H1 (cell line): ENCODE data around the gene NCK1. TPM values are rescaled to one million over a fixed set of nuclear protein-coding genes. Genes with fewer than 3 reads are reported as not detected.

Experiments
- CTCF ChIA-PET: fragments of 300-600 bp; sonication (Branson Sonifier 250); formaldehyde crosslinking; loops from one replicate; lab custom pipeline; 2021; ENCODE audit not compliant: partially characterized antibody; lab: Charles Lee
- POLR2A ChIA-PET: fragments of 300-600 bp; sonication (Branson Sonifier 250); formaldehyde crosslinking; loops from one replicate; lab custom pipeline; 2021; ENCODE audit warnings: inconsistent platforms; ENCODE audit not compliant: partially characterized antibody; lab: Charles Lee
- DNase-seq, 2 experiments: peaks; one replicate each; pipeline versions ENCODE4 v3.0.0 to v3.0.0-alpha.2; 2010 to 2022; ENCODE audit warnings: low spot score in 2 of 2, low read depth in 1 of 2, mixed read lengths in 1 of 2
- FAIRE-seq: peaks from 2 replicates; lab custom pipeline; 2011; peaks lifted over from hg19 to GRCh38; lab: Jason Lieb, UNC
- H2AFZ ChIP-seq: 2 replicates; pipeline ENCODE4 v1.8.1; 2012; ENCODE audit warnings: low read length, inconsistent platforms
- H2AK5ac ChIP-seq: 2 replicates; pipeline ENCODE4 v1.6.1; 2013; ENCODE audit warnings: low read depth, low read length
- H2BK120ac ChIP-seq: replicated peaks from 2 replicates; pipeline ENCODE3; 2013; ENCODE audit warnings: low read depth, low read length, inconsistent platforms
- H2BK12ac ChIP-seq: 2 replicates; pipeline ENCODE4 v1.6.1; 2013; ENCODE audit warnings: low read depth, low read length
- H2BK15ac ChIP-seq: 2 replicates; pipeline ENCODE4 v1.6.1; 2013; ENCODE audit warnings: low read length
- H2BK20ac ChIP-seq: 2 replicates; pipeline ENCODE4 v1.6.1; 2013; ENCODE audit warnings: low read length
- H2BK5ac ChIP-seq: 2 replicates; pipeline ENCODE4 v1.6.1; 2013; ENCODE audit warnings: low read depth, low read length
- H3K14ac ChIP-seq: 2 replicates; pipeline ENCODE4 v1.6.1; 2013; ENCODE audit warnings: inconsistent platforms; ENCODE audit not compliant: insufficient read length
- H3K18ac ChIP-seq: 2 replicates; pipeline ENCODE4 v1.6.1; 2013; ENCODE audit warnings: low read length; ENCODE audit errors: extremely low read depth
- H3K23ac ChIP-seq: 2 replicates; pipeline ENCODE4 v1.6.1; 2013; ENCODE audit warnings: inconsistent platforms; ENCODE audit not compliant: insufficient read length
- H3K23me2 ChIP-seq: 2 replicates; pipeline ENCODE4 v1.6.1; 2013; ENCODE audit warnings: low read depth, low read length
- H3K27ac ChIP-seq: 2 replicates; pipeline ENCODE4 v1.6.1; 2011; ENCODE audit warnings: low read depth, low read length, inconsistent platforms
- H3K27me3 ChIP-seq, 4 experiments: replicated peaks in 1 of 4; 1 replicate in 1 of 4; 2 replicates in 3 of 4; pipeline versions ENCODE4 v1.6.1 to v1.8.1; 2011 to 2013; ENCODE audit warnings: low read length in 3 of 4, mild to moderate bottlenecking in 3 of 4, inconsistent platforms in 2 of 4, mixed read lengths in 2 of 4, moderate library complexity in 1 of 4; ENCODE audit not compliant: control insufficient read depth in 3 of 4, insufficient read depth in 3 of 4; ENCODE audit errors: extremely low read depth in 1 of 4
- H3K36me3 ChIP-seq, 4 experiments: 2 replicates each; pipeline versions ENCODE4 v1.6.1 to v1.8.1; 2011 to 2013; ENCODE audit warnings: mild to moderate bottlenecking in 4 of 4, low read length in 3 of 4, moderate library complexity in 2 of 4, control low read depth in 1 of 4, inconsistent platforms in 1 of 4; ENCODE audit not compliant: insufficient read depth in 4 of 4, control insufficient read depth in 2 of 4
- H3K4ac ChIP-seq: replicated peaks from 2 replicates; pipeline ENCODE3; 2013; ENCODE audit warnings: low read length, low read depth, mixed read lengths, inconsistent platforms; ENCODE audit not compliant: insufficient read length
- H3K4me1 ChIP-seq, 4 experiments: replicated peaks in 1 of 4; 1 replicate in 1 of 4; 2 replicates in 3 of 4; pipeline versions ENCODE4 v1.6.1 to v1.8.1; 2011 to 2013; ENCODE audit warnings: low read length in 3 of 4, inconsistent platforms in 2 of 4, mixed read lengths in 1 of 4; ENCODE audit not compliant: insufficient read depth in 4 of 4, control insufficient read depth in 3 of 4
- H3K4me2 ChIP-seq, 2 experiments: 2 replicates each; pipeline versions ENCODE4 v1.6.1 to v1.8.1; 2011 to 2013; ENCODE audit warnings: low read depth in 2 of 2, low read length in 2 of 2, control low read depth in 1 of 2, inconsistent platforms in 1 of 2, mild to moderate bottlenecking in 1 of 2; ENCODE audit not compliant: insufficient read depth in 1 of 2
- H3K4me3 ChIP-seq, 4 experiments: fragments of 200-600, 300-600 bp in 1 of 4; sonication (generic), shearing (Covaris generic), sonication (Bioruptor Twin) in 1 of 4; 2 replicates each; pipeline versions ENCODE4 v1.5.1 to v1.8.1; 2011 to 2016; ENCODE audit warnings: low read length in 4 of 4, low read depth in 3 of 4, control low read depth in 2 of 4, inconsistent platforms in 2 of 4, mild to moderate bottlenecking in 2 of 4, mixed read lengths in 1 of 4, moderate library complexity in 1 of 4; ENCODE audit not compliant: insufficient read depth in 2 of 4; ENCODE audit errors: extremely low read depth in 1 of 4
- H3K56ac ChIP-seq: replicated peaks from 2 replicates; pipeline ENCODE3; 2013; ENCODE audit warnings: low read depth, mild to moderate bottlenecking, mixed read lengths, low read length, inconsistent platforms; ENCODE audit not compliant: insufficient read length
- H3K79me1 ChIP-seq: 2 replicates; pipeline ENCODE4 v1.6.1; 2013; ENCODE audit warnings: low read depth, low read length, control low read depth
- H3K79me2 ChIP-seq, 2 experiments: 2 replicates each; pipeline versions ENCODE4 v1.6.1 to v1.8.1; 2012 to 2013; ENCODE audit warnings: low read length in 2 of 2, mild to moderate bottlenecking in 2 of 2, inconsistent platforms in 1 of 2; ENCODE audit not compliant: insufficient read depth in 2 of 2, control insufficient read depth in 1 of 2
- H3K9ac ChIP-seq, 4 experiments: replicated peaks in 1 of 4; 1 replicate in 1 of 4; 2 replicates in 3 of 4; pipeline versions ENCODE4 v1.6.1 to v1.8.1; 2011 to 2013; ENCODE audit warnings: low read depth in 3 of 4, low read length in 3 of 4, control low read depth in 2 of 4, mild to moderate bottlenecking in 2 of 4, moderate library complexity in 2 of 4, inconsistent platforms in 1 of 4; ENCODE audit errors: extremely low read depth in 1 of 4
- H3K9me3 ChIP-seq, 2 experiments: 2 replicates each; pipeline versions ENCODE4 v1.6.1 to v1.8.1; 2012 to 2013; ENCODE audit warnings: mild to moderate bottlenecking in 2 of 2, moderate library complexity in 2 of 2, control low read depth in 1 of 2, inconsistent platforms in 1 of 2, low read depth in 1 of 2, low read length in 1 of 2, mixed read lengths in 1 of 2; ENCODE audit not compliant: insufficient read depth in 2 of 2
- H4K20me1 ChIP-seq, 2 experiments: replicated peaks in 1 of 2; 2 replicates each; pipeline versions ENCODE3 to v1.8.1; 2011 to 2013; ENCODE audit warnings: inconsistent platforms in 2 of 2, low read length in 2 of 2, mild to moderate bottlenecking in 1 of 2; ENCODE audit not compliant: insufficient read depth in 2 of 2, control insufficient read depth in 1 of 2
- H4K5ac ChIP-seq: 2 replicates; pipeline ENCODE4 v1.6.1; 2013; ENCODE audit warnings: low read length, low read depth, mixed read lengths, inconsistent platforms; ENCODE audit not compliant: insufficient read length
- H4K8ac ChIP-seq: 2 replicates; pipeline ENCODE4 v1.8.0; 2013; ENCODE audit warnings: mild to moderate bottlenecking, moderate library complexity, low read length, inconsistent platforms; ENCODE audit not compliant: insufficient read depth; ENCODE audit errors: extremely low read depth
- H4K91ac ChIP-seq: replicated peaks from 2 replicates; pipeline ENCODE3; 2013; ENCODE audit warnings: low read length, mixed read lengths, inconsistent platforms; ENCODE audit not compliant: insufficient read length
- CBX8 ChIP-seq: fragments of 300-800, 300-1000 bp; sonication (generic); IDR thresholded peaks from 2 replicates; pipeline ENCODE4 v1.7.1; 2016; ENCODE audit warnings: low read depth, low read length, borderline replicate concordance
- KDM5A ChIP-seq: fragments of 200-600 bp; IDR thresholded peaks from 2 replicates; pipeline ENCODE4 v1.7.1; 2012; ENCODE audit warnings: mild to moderate bottlenecking, low read length, inconsistent platforms, mixed read lengths
- SIX5 ChIP-seq: IDR thresholded peaks from 2 replicates; pipeline ENCODE4 v1.6.1; 2011; ENCODE audit warnings: mild to moderate bottlenecking, low read depth, low read length
- SRF ChIP-seq: IDR thresholded peaks from 2 replicates; pipeline ENCODE4 v1.6.1; 2011; ENCODE audit warnings: mild to moderate bottlenecking, low read depth, low read length, moderate library complexity
- WGBS, 2 experiments: shearing (Covaris generic) in 1 of 2; methylation state at CpG; one replicate each; pipeline versions ENCODE4 v1.1.6 to v1.1.7; 2013 to 2015; ENCODE audit warnings: low lambda C conversion rate in 2 of 2, mixed read lengths in 2 of 2, inconsistent platforms in 1 of 2, low coverage in 1 of 2, missing lambda C conversion rate in 1 of 2; ENCODE audit not compliant: insufficient replicate concordance in 2 of 2, insufficient coverage in 1 of 2, insufficient read length in 1 of 2; ENCODE audit errors: extremely low coverage in 1 of 2, missing lambda C conversion rate in 1 of 2; 5-methylcytosine and 5-hydroxymethylcytosine counted together
- polyA plus RNA-seq, 7 experiments: library from polyadenylated mRNA; depleted of rRNA in 3 of 7; stranded (reverse) in 5 of 7; unstranded in 2 of 7; fragments of >200 nt in 5 of 7; fragments of 200-250 nt in 2 of 7; gene quantifications; 1 replicate in 5 of 7; 2 replicates in 1 of 7; 4 replicates in 1 of 7; pipeline versions ENCODE4 v1.2.1 to v1.2.3, GENCODE V29; 2011 to 2013; ENCODE audit warnings: missing spikeins in 2 of 7, mixed read lengths in 2 of 7
- total RNA-seq: library from RNA; stranded (reverse); fragmentation: NEBNext Ultra II Directional; extraction: Animal tissue kit (Norgen Biotek cat#: 25700); gene quantifications from 2 replicates; pipeline ENCODE4 v1.2.1, GENCODE V29; 2021

The NCK1 gene
- total and polyA plus RNA-seq, 2 of the 8 experiments (the other 6 are each of a cell fraction or from before 2014, with no cell fraction given) = 10.0 to 28.5 TPM

DNA sequence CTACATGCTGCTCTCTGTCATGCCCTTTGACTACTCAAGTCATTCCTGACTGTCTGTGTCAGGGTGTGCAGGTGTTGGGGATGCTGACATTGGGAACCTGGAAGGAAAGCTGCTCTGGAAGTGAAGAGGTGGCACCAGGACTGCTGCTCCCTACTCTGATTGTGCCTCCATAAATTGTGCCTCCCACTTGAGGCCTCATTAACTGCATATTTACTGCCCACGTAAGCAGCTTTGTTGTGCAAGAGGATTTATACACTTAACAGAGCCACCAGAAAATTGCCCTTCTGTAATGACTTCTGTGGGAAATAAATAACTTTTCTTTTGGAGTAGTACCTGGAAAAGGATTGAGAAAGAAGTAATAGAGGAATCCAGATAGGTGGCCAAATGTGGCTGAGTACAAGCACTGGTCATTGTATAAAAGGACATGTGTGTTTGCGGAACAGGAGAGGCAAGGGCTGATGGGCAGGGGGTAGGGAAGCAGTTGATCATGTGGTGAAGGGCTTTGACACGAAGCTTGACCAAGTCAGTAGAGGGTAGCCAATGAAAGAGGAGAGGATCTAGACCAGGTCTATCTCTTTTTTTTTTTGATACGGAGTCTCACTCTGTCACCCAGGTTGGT lies 120.6 kb downstream of the NCK1 start:
- FAIRE-seq = no peak
- TF ChIP-seq CBX8 = no peak
- TF ChIP-seq KDM5A = no peak
- no peak for TF ChIP-seq SRF
- no peak for TF ChIP-seq SIX5

More for the DNA sequence above, 120.6 kb downstream of the NCK1 start:
- Histone ChIP-seq H2BK5ac (no peak overlapping the region), H3K9ac (no peak overlapping the region), H2AFZ (no peak overlapping the region), H2BK12ac (no peak overlapping the region), H3K36me3 (no peaks in the 10 kb centered on the region), H3K18ac (no peak overlapping the region), H3K9me3 (peaks cover 0 to 4% of the 10 kb centered on the region in 2 experiments; a peak in 1 of 4 replicates), H3K23me2 (peaks cover 2% of the 10 kb centered on the region; the same call in 1 of the 2 replicates), H3K4me2 (no peak overlapping the region), H4K20me1 (no peaks in the 10 kb centered on the region), H4K5ac (no peak overlapping the region), H3K27ac (no peak overlapping the region), H4K8ac (no peak overlapping the region), H3K14ac (no peak overlapping the region), H2BK15ac (no peak overlapping the region), H4K91ac (no peak overlapping the region), H2BK120ac (no peak overlapping the region), H3K56ac (no peak overlapping the region), H2AK5ac (no peak overlapping the region), H3K23ac (no peak overlapping the region), H3K4ac (no peak overlapping the region), H3K79me1 (0 out of 2 replicates have a peak, but pooled peaks cover 4% of the 10 kb centered on the region), H3K4me3 (no peak overlapping the region), H3K4me1 (no peaks in the 10 kb centered on the region), H3K27me3 (no peaks in the 10 kb centered on the region), H2BK20ac (no peak overlapping the region), H3K79me2 (no peaks in the 10 kb centered on the region)
- POLR2A ChIA-PET = no interaction called here
- no peak for DNase-seq
- 96% methylated on average over 4 of the region's 4 CpGs; no CpG with 5 or more reads in 1 of the 2 experiments for WGBS, 2 experiments
- CTCF ChIA-PET = interaction anchor here (1.7 kb wide), 1 partner anchor 8 kb away, joined by 3 read pairs; no protein-coding TSS in a partner anchor
